Measurements from ENCODE around the gene ITPR1. TPM values are rescaled to one million over a fixed set of nuclear protein-coding genes. Genes with fewer than 3 reads are reported as not detected.

Gene ITPR1
- total and polyA plus RNA-seq, 12 donors = 9.7 to 40.3 (median 18.8) TPM

- no peaks in the 10 kb centered on the region for H3K36me3 ChIP-seq
- TF ChIP-seq, protein P1, sequence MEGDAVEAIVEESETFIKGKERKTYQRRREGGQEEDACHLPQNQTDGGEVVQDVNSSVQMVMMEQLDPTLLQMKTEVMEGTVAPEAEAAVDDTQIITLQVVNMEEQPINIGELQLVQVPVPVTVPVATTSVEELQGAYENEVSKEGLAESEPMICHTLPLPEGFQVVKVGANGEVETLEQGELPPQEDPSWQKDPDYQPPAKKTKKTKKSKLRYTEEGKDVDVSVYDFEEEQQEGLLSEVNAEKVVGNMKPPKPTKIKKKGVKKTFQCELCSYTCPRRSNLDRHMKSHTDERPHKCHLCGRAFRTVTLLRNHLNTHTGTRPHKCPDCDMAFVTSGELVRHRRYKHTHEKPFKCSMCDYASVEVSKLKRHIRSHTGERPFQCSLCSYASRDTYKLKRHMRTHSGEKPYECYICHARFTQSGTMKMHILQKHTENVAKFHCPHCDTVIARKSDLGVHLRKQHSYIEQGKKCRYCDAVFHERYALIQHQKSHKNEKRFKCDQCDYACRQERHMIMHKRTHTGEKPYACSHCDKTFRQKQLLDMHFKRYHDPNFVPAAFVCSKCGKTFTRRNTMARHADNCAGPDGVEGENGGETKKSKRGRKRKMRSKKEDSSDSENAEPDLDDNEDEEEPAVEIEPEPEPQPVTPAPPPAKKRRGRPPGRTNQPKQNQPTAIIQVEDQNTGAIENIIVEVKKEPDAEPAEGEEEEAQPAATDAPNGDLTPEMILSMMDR (IDR thresholded peaks at IDR 0.05) = no peak
- ATAC-seq (no peak), DNase-seq (no peak)
- intact Hi-C loops (cut with DNase I) = loop anchor here in 9 of 10 donors (5.0 to 10.0 kb wide), 7 partner anchors 35 to 230 kb away; partner anchors contain the start of gene ITPR1 (in 5 of the 9)
- H3K27ac ChIP-seq = peak overlapping the region in 9 of 10 donors; percentile 51 to 81 (median 71)
- no peaks in the 10 kb centered on the region for H3K27me3 ChIP-seq
- no peaks in the 10 kb centered on the region for H3K9me3 ChIP-seq
- no peak overlapping the region for H3K4me3 ChIP-seq
- 70 to 71% methylated on average over 12 of the region's 12 CpGs for WGBS, 2 donors
- peaks cover 4 to 63% (median 55%) of the 10 kb centered on the region in 9 donors for H3K4me1 ChIP-seq
These were observed 88.9 kb downstream of the ITPR1 start for GRCh38 chr3:4581920-4582611.

- WGBS, 2 donors = 40 to 45% methylated on average over 3 of the region's 3 CpGs
- H3K4me3 ChIP-seq = no peak overlapping the region
- DNase-seq (no peak), ATAC-seq (no peak)
- no peaks in the 10 kb centered on the region for H3K36me3 ChIP-seq
- H3K4me1 ChIP-seq = peaks cover 4 to 69% (median 60%) of the 10 kb centered on the region in 9 donors
- peak overlapping the region in 9 of 10 donors; percentile 1 to 81 (median 71) for H3K27ac ChIP-seq
- TF ChIP-seq, protein P1 (IDR thresholded peaks at IDR 0.05) = no peak
- intact Hi-C loops (cut with DNase I) = loop anchor here in 9 of 10 donors (5.0 to 10.0 kb wide), 7 partner anchors 35 to 230 kb away; partner anchors contain the start of gene ITPR1 (in 5 of the 9)
- H3K9me3 ChIP-seq = no peaks in the 10 kb centered on the region
- H3K27me3 ChIP-seq = no peaks in the 10 kb centered on the region
These were observed 89.5 kb downstream of the ITPR1 start for GRCh38 chr3:4582624-4583023.

GRCh38 chr3:4583416-4583815 lies 90.3 kb downstream of the ITPR1 start:
- H3K4me1 ChIP-seq = peaks cover 8 to 77% (median 68%) of the 10 kb centered on the region in 9 donors
- WGBS, 2 donors = 46 to 56% methylated on average over 6 of the region's 6 CpGs

More at GRCh38 chr3:4583416-4583815, 90.3 kb downstream of the ITPR1 start:
- ATAC-seq (peak in 7 of 8 donors; percentile 51 to 72 (median 60)), DNase-seq (peak in 1 of 2 donors; percentile 46)
- Histone ChIP-seq H3K4me3 (peak overlapping the region in 2 of 10 donors; percentile 39 to 40), H3K9me3 (no peaks in the 10 kb centered on the region), H3K27ac (peak overlapping the region; percentile 12 to 81 (median 70)), H3K36me3 (no peaks in the 10 kb centered on the region), H3K27me3 (no peaks in the 10 kb centered on the region)
- intact Hi-C loops (cut with DNase I) = loop anchor here in 9 of 10 donors (5.0 to 10.0 kb wide), 7 partner anchors 36 to 231 kb away; partner anchors contain the start of gene ITPR1 (in 5 of the 9)
- TF ChIP-seq, protein P1 (IDR thresholded peaks at IDR 0.05) = no peak

Measured in heart right ventricle (tissue), 16 donors.